HCT116 (cell line): ENCODE measurements around the gene GABRR3. TPM values are rescaled to one million over a fixed set of nuclear protein-coding genes. Genes with fewer than 3 reads are reported as not detected.

Experiments
- ATAC-seq: fragments of 200-7000 bp; cut with Tn5 transposase; 2 replicates; pipeline ENCODE4 v1.9.1; 2020; ENCODE audit warnings: mild to moderate bottlenecking, moderate library complexity
- BruUV-seq: library from RNA; stranded (reverse); fragments of 400-500 nt; replicated peaks from 2 replicates; lab custom pipeline; 2021; lab: Mats Ljungman, UMichigan
- CTCF ChIA-PET: fragments of 300-600 bp; sonication (Branson Sonifier 250); formaldehyde crosslinking; loops from one replicate; lab custom pipeline; 2021; ENCODE audit warnings: antibody characterized with exemption; lab: Charles Lee
- POLR2A ChIA-PET: fragments of 300-600, 350-600 bp; sonication (Branson Sonifier 250); formaldehyde crosslinking; loops from one replicate; lab custom pipeline; 2021; ENCODE audit warnings: antibody characterized with exemption; lab: Charles Lee
- RAD21 ChIA-PET, 2 experiments: fragments of 300-600 bp; sonication (Branson Sonifier 250); formaldehyde crosslinking; loops; one replicate each; lab custom pipeline; 2023; ENCODE audit warnings: low total read pairs in 2 of 2; ENCODE audit not compliant: uncharacterized antibody in 2 of 2, unreplicated experiment in 2 of 2, low non-redundant PET in 1 of 2; lab: Charles Lee
- DNase-seq: peaks from one replicate; pipeline ENCODE4 v3.0.0-alpha.2; 2010; ENCODE audit warnings: low read depth, low spot score
- H2AFZ ChIP-seq: fragments of 200-600 bp; shearing (Covaris generic), sonication (generic); 2 replicates; pipeline ENCODE4 v1.6.1; 2017; ENCODE audit warnings: low read depth, mixed run types, mixed read lengths, antibody characterized with exemption, low read length; ENCODE audit not compliant: poor library complexity, severe bottlenecking
- H3K27ac ChIP-seq: 2 replicates; pipeline ENCODE4 v1.5.1; 2012; ENCODE audit warnings: low read depth, low read length
- H3K27me3 ChIP-seq: fragments of 200-600 bp; sonication (generic); 2 replicates; pipeline ENCODE4 v1.6.1; 2016; ENCODE audit warnings: mixed run types, low read length, mixed read lengths; ENCODE audit not compliant: insufficient read depth
- H3K36me3 ChIP-seq, 2 experiments: fragments of 200-500 bp in 1 of 2; fragments of 200-600 bp in 1 of 2; sonication (Bioruptor generic) in 1 of 2; sonication (generic) in 1 of 2; 2 replicates each; pipeline versions ENCODE4 v1.5.1 to v1.6.1; 2014 to 2016; ENCODE audit warnings: low read length in 2 of 2, inconsistent platforms in 1 of 2, mixed read lengths in 1 of 2, mixed run types in 1 of 2; ENCODE audit not compliant: insufficient read depth in 2 of 2, control insufficient read depth in 1 of 2
- H3K4me1 ChIP-seq, 2 experiments: fragments of 200-600 bp in 1 of 2; sonication (generic) in 1 of 2; 2 replicates each; pipeline versions ENCODE4 v1.5.1 to v1.6.1; 2012 to 2017; ENCODE audit warnings: low read length in 2 of 2, inconsistent platforms in 1 of 2, mild to moderate bottlenecking in 1 of 2, mixed read lengths in 1 of 2, mixed run types in 1 of 2, moderate library complexity in 1 of 2; ENCODE audit not compliant: insufficient read depth in 2 of 2, control insufficient read depth in 1 of 2
- H3K4me2 ChIP-seq: fragments of 200-600 bp; sonication (generic); 2 replicates; pipeline ENCODE4 v1.6.1; 2017; ENCODE audit warnings: mixed run types, low read length, mixed read lengths
- H3K4me3 ChIP-seq, 2 experiments: fragments of 200-600 bp in 1 of 2; sonication (generic) in 1 of 2; replicated peaks in 1 of 2; 2 replicates each; pipeline ENCODE4 v1.5.1; 2011 to 2016; ENCODE audit warnings: low read length in 2 of 2, control low read depth in 1 of 2, low read depth in 1 of 2, mild to moderate bottlenecking in 1 of 2, mixed read lengths in 1 of 2, mixed run types in 1 of 2
- H3K79me2 ChIP-seq: fragments of 200-600 bp; sonication (generic); 2 replicates; pipeline ENCODE4 v1.6.1; 2017; ENCODE audit warnings: mild to moderate bottlenecking, mixed run types, low read length, moderate library complexity, mixed read lengths; ENCODE audit not compliant: insufficient read depth
- H3K9ac ChIP-seq: fragments of 200-600 bp; sonication (generic); 2 replicates; pipeline ENCODE4 v1.6.1; 2016; ENCODE audit warnings: low read length, mixed read lengths
- H3K9me2 ChIP-seq: fragments of 200-600 bp; sonication (generic), shearing (Covaris generic); 2 replicates; pipeline ENCODE4 v1.6.1; 2017; ENCODE audit warnings: mixed run types, mild to moderate bottlenecking, moderate library complexity; ENCODE audit not compliant: insufficient read depth
- H3K9me3 ChIP-seq, 2 experiments: fragments of 200-500 bp in 1 of 2; fragments of 200-600 bp in 1 of 2; sonication (Bioruptor generic) in 1 of 2; sonication (generic) in 1 of 2; 2 replicates each; pipeline ENCODE4 v1.6.1; 2014 to 2017; ENCODE audit warnings: low read length in 2 of 2, mixed read lengths in 2 of 2, inconsistent platforms in 1 of 2, low read depth in 1 of 2, mild to moderate bottlenecking in 1 of 2, mixed run types in 1 of 2, moderate library complexity in 1 of 2; ENCODE audit not compliant: control insufficient read depth in 1 of 2, insufficient read depth in 1 of 2
- H4K20me1 ChIP-seq: fragments of 200-600 bp; sonication (generic), shearing (Covaris generic); 2 replicates; pipeline ENCODE4 v1.6.1; 2017; ENCODE audit warnings: mixed run types, mild to moderate bottlenecking, moderate library complexity; ENCODE audit not compliant: insufficient read depth
- CBX3 ChIP-seq: IDR thresholded peaks from 2 replicates; pipeline ENCODE4 v1.6.1; 2012; ENCODE audit warnings: low read depth
- CEBPB ChIP-seq: IDR thresholded peaks from 2 replicates; pipeline ENCODE4 v1.6.1; 2012; ENCODE audit warnings: low read depth
- CTCF ChIP-seq, 3 experiments: fragments of 200-600 bp in 1 of 3; sonication (generic) in 1 of 3; IDR thresholded peaks in 2 of 3; conservative IDR thresholded peaks in 1 of 3; 2 replicates each; pipeline ENCODE4 v1.5.1; 2012 to 2017; ENCODE audit warnings: low read depth in 2 of 3, low read length in 2 of 3, antibody characterized with exemption in 1 of 3, borderline replicate concordance in 1 of 3, control low read depth in 1 of 3, mild to moderate bottlenecking in 1 of 3, mixed read lengths in 1 of 3, mixed run types in 1 of 3, moderate library complexity in 1 of 3; ENCODE audit not compliant: insufficient read depth in 1 of 3
- ELF1 ChIP-seq: IDR thresholded peaks from 2 replicates; pipeline ENCODE4 v1.6.1; 2012; ENCODE audit warnings: low read depth, borderline replicate concordance
- FOSL1 ChIP-seq: IDR thresholded peaks from 2 replicates; pipeline ENCODE4 v1.6.1; 2012; ENCODE audit warnings: low read depth
- RAD21 ChIP-seq: IDR thresholded peaks from 2 replicates; pipeline ENCODE4 v1.6.1; 2012; ENCODE audit warnings: low read depth, mild to moderate bottlenecking
- YY1 ChIP-seq: IDR thresholded peaks from 2 replicates; pipeline ENCODE4 v1.6.1; 2011; ENCODE audit warnings: low read length, low read depth, moderate library complexity, mild to moderate bottlenecking; ENCODE audit not compliant: insufficient replicate concordance; ENCODE audit errors: extremely low read depth
- intact Hi-C: fragments of 100-400 bp; cut with micrococcal nuclease; formaldehyde crosslinking; loops from 2 replicates; pipeline ENCODE4 v1.10.0; 2022
- total RNA-seq: library from RNA; stranded (reverse); gene quantifications from one replicate; pipeline ENCODE4 v1.2.1, GENCODE V29; 2021; ENCODE audit not compliant: unreplicated experiment

The GABRR3 gene
- total RNA-seq, 1 experiment from 2014 or later: not detected

GRCh38 chr3:98014268-98014585, 20.9 kb downstream of the GABRR3 start (continued):
- TF ChIP-seq FOSL1: no peak
- TF ChIP-seq CEBPB: no peak
- no peak for TF ChIP-seq YY1
- no peak for TF ChIP-seq RAD21
- no peak for TF ChIP-seq CTCF (IDR thresholded peaks at IDR 0.05 in 2 of 3, conservative IDR thresholded peaks at IDR 0.05 in 1 of 3; ENCODE audit: borderline replicate concordance in 1 of 3, insufficient read depth in 1 of 3, low read depth in 2 of 3, low read length in 2 of 3)

GRCh38 chr3:98013411-98014267, 21.5 kb downstream of the GABRR3 start:
- POLR2A ChIA-PET: no interaction called here
- ATAC-seq: peak; percentile 86
- peak overlapping the region; percentile 85 for H2AFZ ChIP-seq

More at GRCh38 chr3:98013411-98014267, 21.5 kb downstream of the GABRR3 start:
- Histone ChIP-seq H3K27me3 (no peaks in the 10 kb centered on the region), H3K79me2 (no peaks in the 10 kb centered on the region), H3K4me2 (peak overlapping the region; percentile 2; the same call in 1 of the 2 replicates), H3K9me2 (no peaks in the 10 kb centered on the region), H4K20me1 (no peaks in the 10 kb centered on the region), H3K9me3 (no peaks in the 10 kb centered on the region), H3K27ac (no peak overlapping the region), H3K4me3 (no peak overlapping the region), H3K4me1 (peaks cover 0 to 11% of the 10 kb centered on the region in 2 experiments; a peak in 2 of 4 replicates), H3K9ac (no peak overlapping the region), H3K36me3 (no peaks in the 10 kb centered on the region)
- TF ChIP-seq CBX3: no peak
- TF ChIP-seq ELF1: no peak
- TF ChIP-seq CTCF (IDR thresholded peaks at IDR 0.05 in 2 of 3, conservative IDR thresholded peaks at IDR 0.05 in 1 of 3; ENCODE audit: borderline replicate concordance in 1 of 3, insufficient read depth in 1 of 3, low read depth in 2 of 3, low read length in 2 of 3): peak in 2 of 3 experiments; percentile 3 to 38; a peak in 1 of 6 replicates
- no peak for DNase-seq
- ChIA-PET CTCF (interaction anchor here (0.6 to 2.9 kb wide), 2 partner anchors 9 to 294 kb away, joined by 3 to 25 read pairs; no protein-coding TSS in a partner anchor), RAD21 (no interaction called here)
- intact Hi-C loops: no loop called here
- BruUV-seq: no TSS peak
